Karpas-422 (cell line): ENCODE data around the gene CAMK1G. TPM values are rescaled to one million over a fixed set of nuclear protein-coding genes. Genes with fewer than 3 reads are reported as not detected.

Source experiments
- DNase-seq: peaks from one replicate; pipeline ENCODE4 v3.0.0-alpha.2; 2015
- H2AFZ ChIP-seq: fragments of 200-600 bp; sonication (generic); 2 replicates; pipeline ENCODE4 v1.6.1; 2014; ENCODE audit warnings: antibody characterized with exemption, low read length, mixed read lengths
- H3K27ac ChIP-seq: fragments of 200-600 bp; sonication (generic); 2 replicates; pipeline ENCODE4 v1.5.1; 2014; ENCODE audit warnings: mild to moderate bottlenecking, low read length, moderate library complexity
- H3K27me3 ChIP-seq: fragments of 200-600 bp; sonication (generic); 2 replicates; pipeline ENCODE4 v1.6.1; 2014; ENCODE audit warnings: low read length, mixed read lengths
- H3K36me3 ChIP-seq: fragments of 200-600 bp; sonication (generic); 2 replicates; pipeline ENCODE4 v1.6.1; 2014; ENCODE audit warnings: low read length, mixed read lengths; ENCODE audit not compliant: insufficient read depth
- H3K4me1 ChIP-seq: fragments of 200-600 bp; sonication (generic); 2 replicates; pipeline ENCODE4 v1.6.1; 2014; ENCODE audit warnings: mild to moderate bottlenecking, low read length, mixed read lengths
- H3K4me2 ChIP-seq: fragments of 200-600 bp; sonication (generic); 2 replicates; pipeline ENCODE4 v1.6.1; 2014; ENCODE audit warnings: low read length, low read depth, mild to moderate bottlenecking; ENCODE audit not compliant: poor library complexity, severe bottlenecking
- H3K4me3 ChIP-seq: fragments of 200-600 bp; sonication (generic); 2 replicates; pipeline ENCODE4 v1.5.1; 2014; ENCODE audit warnings: mild to moderate bottlenecking, antibody characterized with exemption, low read length, mixed read lengths
- H3K79me2 ChIP-seq: fragments of 200-600 bp; sonication (generic); 2 replicates; pipeline ENCODE4 v1.6.1; 2014; ENCODE audit warnings: mild to moderate bottlenecking, low read length, mixed read lengths
- H3K9ac ChIP-seq: fragments of 200-600 bp; sonication (generic); 2 replicates; pipeline ENCODE4 v1.6.0; 2014; ENCODE audit warnings: low read length
- H3K9me2 ChIP-seq: fragments of 200-600 bp; sonication (generic), shearing (Covaris generic); replicated peaks from 2 replicates; pipeline ENCODE4 v1.6.0; 2014; ENCODE audit warnings: mild to moderate bottlenecking, low read length, moderate library complexity; ENCODE audit not compliant: insufficient read depth
- H3K9me3 ChIP-seq: fragments of 300-700, 200-600 bp; sonication (generic); 2 replicates; pipeline ENCODE4 v1.6.1; 2014; ENCODE audit warnings: low read length, mixed read lengths
- H4K20me1 ChIP-seq: fragments of 200-600 bp; sonication (generic); 2 replicates; pipeline ENCODE4 v1.6.1; 2014; ENCODE audit warnings: mild to moderate bottlenecking, antibody characterized with exemption, low read length, low read depth; ENCODE audit not compliant: insufficient read depth
- total RNA-seq: library from RNA; depleted of rRNA; stranded (reverse); fragments of >200 nt; shearing (Covaris generic); gene quantifications from 2 replicates; pipeline ENCODE4 v1.2.3, GENCODE V29; 2014; ENCODE audit warnings: low replicate concordance

Gene CAMK1G
- total RNA-seq, 1 experiment from 2014 or later = not detected

GRCh38 chr1:209642816-209643215 is 59.3 kb downstream of the CAMK1G start:
- H3K79me2 ChIP-seq = no peaks in the 10 kb centered on the region
- no peaks in the 10 kb centered on the region for H3K4me1 ChIP-seq
- H4K20me1 ChIP-seq = no peaks in the 10 kb centered on the region
- no peaks in the 10 kb centered on the region for H3K9me3 ChIP-seq
- no peaks in the 10 kb centered on the region for H3K27me3 ChIP-seq
- no peak overlapping the region for H3K4me3 ChIP-seq
- no peak overlapping the region for H3K9ac ChIP-seq
- no peak overlapping the region for H3K4me2 ChIP-seq
- H2AFZ ChIP-seq = no peak overlapping the region
- no peaks in the 10 kb centered on the region for H3K36me3 ChIP-seq
- no peak overlapping the region for H3K27ac ChIP-seq
- no peak for DNase-seq
- no peaks in the 10 kb centered on the region for H3K9me2 ChIP-seq

- Histone ChIP-seq H2AFZ (no peak overlapping the region), H3K4me1 (no peaks in the 10 kb centered on the region), H4K20me1 (no peaks in the 10 kb centered on the region), H3K9me3 (no peaks in the 10 kb centered on the region), H3K9ac (no peak overlapping the region), H3K4me3 (no peak overlapping the region), H3K27me3 (no peaks in the 10 kb centered on the region), H3K27ac (no peak overlapping the region), H3K4me2 (no peak overlapping the region), H3K9me2 (no peaks in the 10 kb centered on the region), H3K36me3 (no peaks in the 10 kb centered on the region), H3K79me2 (no peaks in the 10 kb centered on the region)
- no peak for DNase-seq
Observed at GRCh38 chr1:209643285-209644020, 59.9 kb downstream of the CAMK1G start.

- Histone ChIP-seq H3K36me3 (no peaks in the 10 kb centered on the region), H3K9ac (no peak overlapping the region), H3K9me2 (no peaks in the 10 kb centered on the region), H3K27ac (no peak overlapping the region), H4K20me1 (no peaks in the 10 kb centered on the region), H3K9me3 (no peaks in the 10 kb centered on the region), H2AFZ (no peak overlapping the region), H3K4me3 (no peak overlapping the region), H3K27me3 (no peaks in the 10 kb centered on the region), H3K4me1 (no peaks in the 10 kb centered on the region), H3K79me2 (no peaks in the 10 kb centered on the region), H3K4me2 (no peak overlapping the region)
- peak; percentile 37 for DNase-seq
Observed at GRCh38 chr1:209645574-209646452, 62.3 kb downstream of the CAMK1G start.

GRCh38 chr1:209646558-209646957 is 63.0 kb downstream of the CAMK1G start:
- H3K4me2 ChIP-seq = no peak overlapping the region
- H3K4me3 ChIP-seq = no peak overlapping the region
- no peaks in the 10 kb centered on the region for H3K27me3 ChIP-seq
- peak; percentile 41 for DNase-seq
- no peaks in the 10 kb centered on the region for H4K20me1 ChIP-seq
- no peaks in the 10 kb centered on the region for H3K79me2 ChIP-seq
- H3K36me3 ChIP-seq = no peaks in the 10 kb centered on the region
- H3K9ac ChIP-seq = no peak overlapping the region
- H3K4me1 ChIP-seq = no peaks in the 10 kb centered on the region
- no peaks in the 10 kb centered on the region for H3K9me3 ChIP-seq
- H3K9me2 ChIP-seq = no peaks in the 10 kb centered on the region
- H3K27ac ChIP-seq = no peak overlapping the region
- H2AFZ ChIP-seq = no peak overlapping the region

- no peaks in the 10 kb centered on the region for H3K79me2 ChIP-seq
- H3K27me3 ChIP-seq = no peaks in the 10 kb centered on the region
- H3K36me3 ChIP-seq = no peaks in the 10 kb centered on the region
- no peaks in the 10 kb centered on the region for H4K20me1 ChIP-seq
- H3K4me1 ChIP-seq = no peaks in the 10 kb centered on the region
- H3K27ac ChIP-seq = no peak overlapping the region
- H3K9me2 ChIP-seq = no peaks in the 10 kb centered on the region
- no peak overlapping the region for H3K4me3 ChIP-seq
- no peak overlapping the region for H3K9ac ChIP-seq
- H3K9me3 ChIP-seq = no peaks in the 10 kb centered on the region
- H3K4me2 ChIP-seq = no peak overlapping the region
- DNase-seq = no peak
- no peak overlapping the region for H2AFZ ChIP-seq
Observed at GRCh38 chr1:209647156-209647555, 63.6 kb downstream of the CAMK1G start.

- no peaks in the 10 kb centered on the region for H4K20me1 ChIP-seq
- H3K4me3 ChIP-seq = no peak overlapping the region
- H3K9me2 ChIP-seq = no peaks in the 10 kb centered on the region
- peak; percentile 14 for DNase-seq
- no peak overlapping the region for H3K9ac ChIP-seq
- H2AFZ ChIP-seq = no peak overlapping the region
- no peaks in the 10 kb centered on the region for H3K9me3 ChIP-seq
- no peaks in the 10 kb centered on the region for H3K36me3 ChIP-seq
- no peaks in the 10 kb centered on the region for H3K4me1 ChIP-seq
- H3K79me2 ChIP-seq = no peaks in the 10 kb centered on the region
- H3K27me3 ChIP-seq = no peaks in the 10 kb centered on the region
- H3K4me2 ChIP-seq = no peak overlapping the region
- no peak overlapping the region for H3K27ac ChIP-seq
Observed at GRCh38 chr1:209648346-209648745, 64.8 kb downstream of the CAMK1G start.

- no peaks in the 10 kb centered on the region for H4K20me1 ChIP-seq
- DNase-seq = peak; percentile 30
- H3K9me2 ChIP-seq = no peaks in the 10 kb centered on the region
- no peaks in the 10 kb centered on the region for H3K27me3 ChIP-seq
- H3K9ac ChIP-seq = no peak overlapping the region
- no peaks in the 10 kb centered on the region for H3K79me2 ChIP-seq
- no peaks in the 10 kb centered on the region for H3K4me1 ChIP-seq
- H3K4me3 ChIP-seq = no peak overlapping the region
- H2AFZ ChIP-seq = no peak overlapping the region
- no peaks in the 10 kb centered on the region for H3K36me3 ChIP-seq
- H3K4me2 ChIP-seq = no peak overlapping the region
- H3K27ac ChIP-seq = no peak overlapping the region
- no peaks in the 10 kb centered on the region for H3K9me3 ChIP-seq
Observed at GRCh38 chr1:209648931-209649776, 65.6 kb downstream of the CAMK1G start.

- Histone ChIP-seq H2AFZ (no peak overlapping the region), H3K9ac (no peak overlapping the region), H3K79me2 (no peaks in the 10 kb centered on the region), H4K20me1 (no peaks in the 10 kb centered on the region), H3K9me3 (no peaks in the 10 kb centered on the region), H3K9me2 (no peaks in the 10 kb centered on the region), H3K4me2 (no peak overlapping the region), H3K4me1 (no peaks in the 10 kb centered on the region), H3K4me3 (no peak overlapping the region), H3K27me3 (no peaks in the 10 kb centered on the region), H3K27ac (no peak overlapping the region), H3K36me3 (no peaks in the 10 kb centered on the region)
- DNase-seq = peak; percentile 23
Observed at GRCh38 chr1:209650454-209650853, 66.9 kb downstream of the CAMK1G start.
